ENCODE results near the gene JCAD. TPM values are rescaled to one million over a fixed set of nuclear protein-coding genes. Genes with fewer than 3 reads are reported as not detected.

JCAD gene
- total and polyA plus RNA-seq, 4 donors = 11.3 to 93.7 (median 27.1) TPM

DNA sequence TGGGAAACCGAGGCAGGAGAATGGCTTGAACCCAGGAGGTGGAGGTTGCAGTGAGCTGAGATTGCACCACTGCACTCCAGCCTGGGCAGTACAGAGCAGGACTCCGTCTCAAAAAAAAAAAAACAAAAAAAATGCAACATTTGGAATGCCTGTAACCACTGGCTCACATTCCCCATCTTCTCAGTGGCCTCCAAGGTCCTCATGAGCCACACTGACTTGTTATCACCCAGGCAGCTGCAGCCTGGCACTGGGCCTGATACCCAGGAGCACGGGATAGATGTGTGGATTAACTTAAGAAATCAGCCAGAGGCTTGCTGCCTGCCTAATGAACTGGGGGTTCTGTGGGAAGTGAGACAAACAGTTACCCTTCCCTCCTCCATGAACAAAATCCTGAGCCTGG, 23.0 kb downstream of the JCAD start:
- peaks cover 0 to 2% (median 0%) of the 10 kb centered on the region in 3 donors for H3K27me3 ChIP-seq (ENCODE audit: control insufficient read depth in 3 of 3, insufficient read depth in 3 of 3, low read length in 2 of 3)
- H3K36me3 ChIP-seq (ENCODE audit: control insufficient read depth in 4 of 4, insufficient read depth in 4 of 4, low read length in 4 of 4) = peaks cover 0 to 6% (median 0%) of the 10 kb centered on the region in 4 donors
- no peak overlapping the region for H3K9ac ChIP-seq (ENCODE audit: insufficient read depth in 1 of 2, low read length in 2 of 2)
- H3K4me1 ChIP-seq (ENCODE audit: control insufficient read depth in 5 of 5, insufficient read depth in 5 of 5, low read length in 5 of 5) = peaks cover 0 to 22% (median 8%) of the 10 kb centered on the region in 5 donors
- no peak for DNase-seq
- no peak for TF ChIP-seq CTCF (IDR thresholded peaks at IDR 0.05; ENCODE audit: control extremely low read depth, extremely low read depth)
- H3K27ac ChIP-seq (ENCODE audit: low read depth in 1 of 2, low read length in 1 of 2) = no peak overlapping the region
- 76 to 85% methylated on average over 3 of the region's 3 CpGs for WGBS, 2 donors
- H3K9me3 ChIP-seq (ENCODE audit: control insufficient read depth in 4 of 4, insufficient read depth in 3 of 4, low read length in 3 of 4) = no peaks in the 10 kb centered on the region
- H3K4me3 ChIP-seq = no peak overlapping the region
- no peak for ATAC-seq (ENCODE audit: insufficient read depth, low FRiP score)

DNA sequence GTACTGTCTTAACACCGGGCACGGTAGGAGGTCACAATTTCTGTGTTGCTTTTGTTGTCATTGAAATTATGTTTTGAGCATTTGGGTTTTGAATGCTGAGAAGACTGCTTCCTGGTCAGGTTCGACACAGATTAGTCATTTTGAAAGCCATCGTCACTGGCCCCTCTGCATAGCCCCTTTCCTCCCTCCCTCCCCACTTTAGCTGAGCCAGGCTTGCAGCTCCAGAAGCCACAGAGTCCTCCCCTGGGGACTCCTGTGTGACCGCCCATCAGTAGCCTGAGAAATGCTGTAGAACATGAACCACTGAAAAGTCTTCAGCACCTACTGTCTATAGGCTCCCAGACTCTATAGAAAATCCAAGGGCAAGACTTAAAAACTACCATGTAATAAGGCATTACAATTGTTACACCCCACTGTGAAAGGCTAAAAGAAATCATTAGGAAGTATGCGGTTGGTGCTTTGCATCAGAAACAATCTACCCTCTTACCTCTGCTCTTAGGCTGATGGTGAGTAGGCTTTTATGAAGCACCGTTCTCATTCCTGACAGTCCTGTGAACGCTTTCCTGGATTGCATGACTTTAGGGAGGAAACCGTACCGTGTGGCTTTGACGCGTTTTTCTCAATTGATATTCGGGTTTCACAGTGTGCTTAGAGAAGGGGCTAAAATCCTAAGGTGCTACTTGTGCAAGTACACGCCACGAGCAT, 24.8 kb downstream of the JCAD start:
- no peak overlapping the region for H3K27ac ChIP-seq (ENCODE audit: low read depth in 1 of 2, low read length in 1 of 2)
- no peak overlapping the region for H3K4me3 ChIP-seq
- H3K9ac ChIP-seq (ENCODE audit: insufficient read depth in 1 of 2, low read length in 2 of 2) = no peak overlapping the region
- peaks cover 0 to 2% (median 0%) of the 10 kb centered on the region in 3 donors for H3K27me3 ChIP-seq (ENCODE audit: control insufficient read depth in 3 of 3, insufficient read depth in 3 of 3, low read length in 2 of 3)
- DNase-seq = no peak
- H3K9me3 ChIP-seq (ENCODE audit: control insufficient read depth in 4 of 4, insufficient read depth in 3 of 4, low read length in 3 of 4) = no peaks in the 10 kb centered on the region
- ATAC-seq (ENCODE audit: insufficient read depth, low FRiP score) = no peak
- H3K4me1 ChIP-seq (ENCODE audit: control insufficient read depth in 5 of 5, insufficient read depth in 5 of 5, low read length in 5 of 5) = peaks cover 0 to 15% (median 0%) of the 10 kb centered on the region in 5 donors
- no peak for TF ChIP-seq CTCF (IDR thresholded peaks at IDR 0.05; ENCODE audit: control extremely low read depth, extremely low read depth)
- H3K36me3 ChIP-seq (ENCODE audit: control insufficient read depth in 4 of 4, insufficient read depth in 4 of 4, low read length in 4 of 4) = no peaks in the 10 kb centered on the region
- WGBS, 2 donors = 52 to 58% methylated on average over 15 of the region's 15 CpGs

GRCh38 chr10:30032125-30032524, 27.3 kb downstream of the JCAD start:
- H3K9ac ChIP-seq (ENCODE audit: insufficient read depth in 1 of 2, low read length in 2 of 2) = no peak overlapping the region
- WGBS, 2 donors = 80 to 90% methylated on average over 1 of the region's 1 CpG
- DNase-seq (peak in 2 of 3 donors; percentile 51 to 70), ATAC-seq (ENCODE audit: insufficient read depth, low FRiP score) (no peak)
- no peaks in the 10 kb centered on the region for H3K9me3 ChIP-seq (ENCODE audit: control insufficient read depth in 4 of 4, insufficient read depth in 3 of 4, low read length in 3 of 4)
- H3K27me3 ChIP-seq (ENCODE audit: control insufficient read depth in 3 of 3, insufficient read depth in 3 of 3, low read length in 2 of 3) = peaks cover 0 to 2% (median 0%) of the 10 kb centered on the region in 3 donors
- peaks cover 0 to 3% (median 0%) of the 10 kb centered on the region in 4 donors for H3K36me3 ChIP-seq (ENCODE audit: control insufficient read depth in 4 of 4, insufficient read depth in 4 of 4, low read length in 4 of 4)
- H3K4me1 ChIP-seq (ENCODE audit: control insufficient read depth in 5 of 5, insufficient read depth in 5 of 5, low read length in 5 of 5) = peaks cover 0 to 23% (median 6%) of the 10 kb centered on the region in 5 donors
- H3K27ac ChIP-seq (ENCODE audit: low read depth in 1 of 2, low read length in 1 of 2) = no peak overlapping the region
- no peak for TF ChIP-seq CTCF (IDR thresholded peaks at IDR 0.05; ENCODE audit: control extremely low read depth, extremely low read depth)
- H3K4me3 ChIP-seq = no peak overlapping the region
